Superior temporal gyrus (tissue), 1 donor: Measurements from ENCODE around the gene RIMS3.
"Not testable (repeated sequence)": the region's sequence is repeated elsewhere in the genome, so short reads cannot be mapped to it uniquely, and the experiment has no call there.

Experiments
- DNase-seq: peaks from one replicate; pipeline ENCODE4 v3.0.0-alpha.2; 2016; ENCODE audit errors: extremely low spot score

RIMS3 gene

DNA sequence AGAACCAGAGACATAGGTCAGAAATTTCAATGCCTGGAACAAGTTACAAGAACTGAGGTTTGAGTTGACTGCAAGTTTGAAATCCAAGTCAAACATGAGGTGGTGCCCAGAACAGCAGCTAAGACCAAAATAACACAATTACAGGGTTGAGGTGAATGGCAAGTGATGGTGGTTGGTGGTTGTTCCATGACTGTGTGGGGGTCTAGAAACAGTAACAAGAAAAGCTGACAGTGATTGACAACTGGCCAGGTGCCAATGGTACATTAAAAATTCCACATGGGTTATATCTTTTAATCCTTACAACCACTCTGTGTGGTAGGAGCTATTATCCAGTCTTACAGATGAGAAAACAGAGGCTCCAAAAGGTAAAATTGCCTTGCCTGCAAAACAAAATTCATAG lies 32.0 kb downstream of the RIMS3 start:
- DNase-seq: no peak

DNA sequence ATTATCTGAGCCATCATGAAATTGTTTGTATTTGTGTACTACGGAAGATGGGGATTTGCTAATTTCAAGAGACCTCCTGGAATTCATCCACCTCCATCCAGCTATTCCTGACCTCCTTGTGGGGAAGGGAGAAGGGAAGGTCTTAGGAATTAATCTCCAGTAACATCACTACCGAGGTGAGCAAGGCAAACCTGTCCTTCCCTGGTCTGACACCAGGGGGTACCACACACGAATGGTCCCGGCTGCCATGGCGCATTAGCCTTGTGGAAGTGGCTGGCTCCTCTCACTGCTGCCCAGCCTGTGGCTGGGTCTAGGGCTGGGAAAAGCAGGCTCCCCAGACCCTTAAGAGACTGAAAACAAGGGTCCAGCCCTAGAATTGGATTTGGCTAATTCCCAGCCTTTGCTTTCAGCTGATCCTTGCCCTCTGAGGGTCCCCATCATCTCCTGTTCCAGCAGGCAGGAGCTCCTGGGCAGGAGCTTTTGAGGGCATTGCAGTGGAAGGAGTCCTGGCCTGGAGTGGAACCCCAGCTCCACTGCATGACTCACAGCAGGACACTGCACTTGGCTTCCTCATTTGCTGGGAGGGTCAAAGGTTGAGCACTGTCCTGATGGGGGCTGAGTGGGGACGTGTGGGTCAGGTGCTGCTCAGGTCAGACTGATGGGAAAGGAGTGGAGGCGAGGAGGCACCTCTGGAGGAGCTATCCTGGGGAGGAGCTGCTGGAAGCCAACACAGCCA lies 34.8 kb downstream of the RIMS3 start:
- DNase-seq: no peak

DNA sequence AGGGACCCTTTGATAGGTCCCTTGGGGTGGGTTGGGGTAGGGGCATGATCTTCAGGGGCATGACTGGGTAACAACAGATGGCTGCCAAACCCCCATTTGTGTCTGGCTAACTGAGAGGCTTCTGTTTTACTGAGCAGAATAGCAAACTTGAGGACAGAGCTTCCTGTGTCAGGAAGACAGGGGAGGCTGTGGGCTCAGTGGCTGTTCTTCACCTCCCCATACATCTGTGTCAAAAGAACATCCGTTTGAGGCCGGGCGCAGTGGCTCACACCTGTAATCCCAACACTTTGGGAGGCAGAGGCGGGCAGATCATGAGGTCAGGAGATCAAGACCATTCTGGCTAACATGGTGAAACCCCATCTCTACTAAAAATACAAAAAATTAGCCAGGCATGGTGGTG lies 35.9 kb downstream of the RIMS3 start:
- not testable (repeated sequence) for DNase-seq

DNA sequence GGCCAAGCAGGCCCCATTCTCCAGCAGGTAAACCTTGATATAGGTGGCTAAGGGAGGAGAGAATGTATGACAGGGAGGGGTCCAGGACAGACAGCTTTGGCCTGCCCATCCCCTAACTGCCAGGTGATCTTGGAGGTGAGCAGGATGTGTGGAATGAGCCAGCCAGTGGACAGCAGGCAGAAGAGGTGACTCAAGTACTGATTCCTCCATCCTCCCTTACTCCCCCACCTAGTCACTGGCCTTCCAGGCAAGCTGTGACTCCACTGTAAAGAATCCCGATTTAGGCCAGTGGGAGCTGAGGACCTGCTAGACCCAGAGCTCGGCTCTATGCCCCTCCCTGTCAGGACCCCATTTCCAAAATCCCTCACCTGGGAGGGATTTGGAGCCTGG lies 36.6 kb downstream of the RIMS3 start:
- no peak for DNase-seq

DNA sequence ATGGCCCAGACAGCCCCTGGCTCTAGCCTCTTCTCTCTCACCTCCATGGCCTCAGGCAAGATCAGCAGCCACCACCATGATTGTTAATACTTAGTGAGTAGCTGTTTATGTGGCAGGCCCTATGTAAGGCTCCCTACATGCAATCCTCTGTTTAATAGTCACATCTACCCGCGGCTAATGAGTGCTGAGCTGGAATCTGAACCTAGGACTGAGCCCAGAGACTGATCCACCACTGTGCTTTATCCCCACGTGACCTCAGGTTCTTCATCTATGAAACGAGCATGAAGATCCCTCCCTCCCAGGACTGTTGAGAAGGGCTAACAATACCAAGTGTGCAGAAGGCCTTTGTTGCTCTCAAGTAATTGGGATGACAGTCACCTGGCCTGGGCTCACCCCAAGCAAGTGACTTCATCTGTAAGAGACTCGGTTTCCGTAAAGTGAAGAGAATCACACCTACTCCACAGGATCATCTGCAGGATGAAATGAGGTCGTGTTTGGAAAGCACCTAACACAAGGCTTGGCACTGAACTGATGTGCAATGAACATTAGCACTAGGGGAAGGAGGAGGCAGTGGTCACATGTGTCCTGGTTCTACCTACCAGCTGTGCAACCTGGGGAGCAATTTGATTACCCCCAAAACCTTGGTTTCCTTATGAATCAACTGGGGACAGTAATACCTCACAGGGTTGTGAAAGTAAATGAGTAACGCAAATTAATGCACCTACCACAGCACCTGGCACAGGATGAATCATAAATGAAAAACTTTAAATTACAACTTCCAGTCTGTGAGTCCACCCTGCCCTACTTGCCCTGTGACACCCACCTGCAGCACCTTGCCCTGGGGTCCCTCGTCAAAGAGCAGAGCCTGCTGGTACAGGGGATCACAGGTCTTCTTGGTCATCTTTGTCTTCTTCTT lies 37.2 kb downstream of the RIMS3 start:
- DNase-seq: no peak

DNA sequence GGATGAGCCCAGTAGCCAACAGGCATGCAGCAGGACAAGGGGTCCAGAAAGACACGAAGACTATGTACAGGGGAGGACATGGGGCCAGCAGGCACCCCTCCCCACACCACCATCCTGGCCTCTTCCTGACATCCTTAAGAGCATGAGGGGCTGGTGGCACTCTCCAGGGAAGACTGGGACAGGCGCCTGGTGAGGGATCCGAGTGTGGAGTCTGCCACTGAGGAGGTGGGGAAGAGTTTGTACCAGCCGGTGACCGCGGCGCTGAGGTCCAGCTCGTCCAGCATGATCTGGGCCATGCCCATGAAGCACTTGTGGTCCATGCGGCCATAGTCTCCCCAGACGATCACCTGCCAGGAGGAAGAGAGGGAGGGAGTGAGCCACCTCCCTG lies 39.1 kb downstream of the RIMS3 start:
- no peak for DNase-seq

DNA sequence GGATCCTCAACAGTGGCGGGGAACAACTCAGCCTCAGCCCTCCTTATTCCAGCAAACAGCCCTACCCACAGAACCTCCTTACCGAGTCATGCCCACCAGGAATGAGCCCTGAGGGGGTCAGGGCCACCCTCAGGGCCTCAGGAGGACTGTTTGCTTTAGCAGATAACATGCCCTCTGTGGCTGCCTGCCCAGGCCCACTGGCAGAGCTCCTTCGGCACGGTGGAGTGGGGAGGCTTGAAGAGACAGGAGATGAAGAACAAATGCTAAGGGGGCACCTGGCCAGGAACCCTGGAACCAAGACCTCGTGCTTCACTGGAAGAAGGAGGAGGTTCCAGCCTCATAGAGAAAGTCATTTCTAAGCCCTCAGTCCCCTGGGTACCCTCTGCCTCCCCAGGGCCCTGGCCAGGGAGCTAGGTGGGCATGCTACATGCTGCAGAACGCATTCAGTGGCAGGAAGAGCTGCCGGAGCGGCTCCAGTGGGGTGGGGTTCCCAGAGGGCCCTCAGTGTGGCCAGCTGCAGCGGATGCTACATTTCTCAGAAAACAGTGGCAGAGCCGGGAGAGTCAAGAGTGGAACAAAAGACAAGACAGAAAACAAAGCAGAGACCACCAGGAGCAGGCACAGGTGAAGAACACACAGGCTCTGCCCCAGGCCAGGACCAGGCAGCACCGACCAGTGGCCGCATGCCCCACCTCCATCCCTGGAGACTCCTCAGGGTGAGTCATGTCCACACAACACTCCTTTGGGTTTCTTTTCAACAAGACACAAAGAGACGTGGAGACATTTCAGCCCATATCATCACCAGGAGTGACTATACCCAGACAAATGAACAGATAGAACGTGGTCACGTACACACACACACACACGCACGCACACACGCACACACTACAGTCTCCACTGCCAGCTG lies 39.8 kb downstream of the RIMS3 start:
- DNase-seq: no peak

DNA sequence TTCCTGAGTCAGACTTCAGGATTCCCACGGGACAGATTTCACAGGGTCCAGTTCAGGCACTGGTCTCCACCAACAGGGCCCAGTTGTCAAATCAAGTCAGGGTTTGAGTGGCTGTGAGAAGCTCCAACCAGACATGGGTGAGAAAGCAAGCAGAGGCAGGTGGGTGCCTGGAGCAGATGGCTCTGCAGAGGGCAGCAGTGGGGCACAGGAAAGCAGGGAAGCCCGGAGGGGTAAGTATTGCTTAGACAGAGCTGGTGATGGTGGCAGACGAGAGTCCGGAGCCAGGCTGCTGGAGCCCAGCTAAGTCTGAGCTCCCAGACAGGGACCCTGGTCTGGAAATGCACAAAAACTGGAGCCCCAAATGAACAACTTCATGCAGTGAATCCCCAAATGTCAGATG lies 40.4 kb downstream of the RIMS3 start:
- DNase-seq: no peak

DNA sequence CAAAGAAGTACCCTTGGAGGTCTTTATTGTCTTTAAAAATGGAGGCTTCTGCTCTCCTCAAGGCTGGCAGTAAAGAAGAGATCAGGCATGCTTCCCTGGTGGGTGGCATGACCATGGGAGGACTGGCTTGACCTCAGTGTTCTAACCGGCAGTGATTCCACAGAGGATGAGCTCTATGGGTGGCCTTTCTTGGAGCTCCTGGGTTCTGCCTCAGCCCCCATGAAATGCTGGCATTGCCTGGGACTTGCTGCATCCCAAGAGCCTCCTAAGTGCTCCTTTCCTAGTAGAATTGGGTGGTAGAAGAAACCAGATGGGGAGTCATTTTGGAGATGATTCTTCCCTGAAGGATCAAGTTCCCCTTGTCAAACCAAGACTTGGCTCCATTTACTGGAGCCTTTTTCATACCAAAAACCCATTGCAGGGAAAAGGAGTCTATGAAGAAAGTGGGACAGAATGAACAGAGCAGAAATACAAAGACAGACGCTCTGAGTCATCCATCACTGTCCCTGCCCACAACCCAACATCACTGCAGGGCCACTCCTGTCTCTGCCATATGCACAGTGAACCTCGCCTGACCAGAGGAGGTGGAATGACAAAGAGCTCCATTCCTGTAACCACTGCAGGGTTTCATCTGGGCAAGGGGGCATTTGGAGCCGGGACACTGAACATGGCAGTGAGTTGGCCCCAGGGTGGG lies 42.4 kb downstream of the RIMS3 start:
- peak; percentile 61 for DNase-seq

DNA sequence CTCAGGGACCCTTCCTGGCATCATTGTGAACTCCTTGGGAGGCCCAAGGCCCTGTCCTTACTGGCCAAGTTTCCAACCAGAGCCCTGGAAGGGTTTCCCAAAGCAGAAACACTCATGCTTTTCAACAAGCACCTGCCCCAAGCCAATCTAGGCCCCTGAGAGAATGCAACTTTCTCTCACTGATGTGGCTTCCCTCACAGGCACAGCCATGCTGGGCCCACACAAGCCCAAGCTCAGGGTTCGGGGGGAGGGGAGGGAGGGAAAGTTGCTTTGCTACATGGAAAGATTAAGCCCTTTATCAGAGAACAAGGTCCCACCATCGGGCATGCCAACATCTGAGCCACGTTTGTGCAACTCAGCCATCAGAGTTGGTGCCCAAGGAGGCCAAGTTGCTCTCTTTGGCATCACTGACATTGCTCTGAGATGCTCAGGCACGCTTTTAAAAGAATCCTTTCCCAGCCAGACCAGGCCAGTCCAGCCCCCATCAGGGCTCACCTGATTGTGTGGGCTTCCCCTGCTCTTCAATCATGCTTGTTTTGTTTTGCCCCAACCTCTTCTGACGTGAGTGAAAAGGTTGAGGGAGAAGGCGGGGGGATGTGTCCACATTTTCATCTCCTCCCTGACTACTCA lies 43.5 kb downstream of the RIMS3 start:
- no peak for DNase-seq

DNA sequence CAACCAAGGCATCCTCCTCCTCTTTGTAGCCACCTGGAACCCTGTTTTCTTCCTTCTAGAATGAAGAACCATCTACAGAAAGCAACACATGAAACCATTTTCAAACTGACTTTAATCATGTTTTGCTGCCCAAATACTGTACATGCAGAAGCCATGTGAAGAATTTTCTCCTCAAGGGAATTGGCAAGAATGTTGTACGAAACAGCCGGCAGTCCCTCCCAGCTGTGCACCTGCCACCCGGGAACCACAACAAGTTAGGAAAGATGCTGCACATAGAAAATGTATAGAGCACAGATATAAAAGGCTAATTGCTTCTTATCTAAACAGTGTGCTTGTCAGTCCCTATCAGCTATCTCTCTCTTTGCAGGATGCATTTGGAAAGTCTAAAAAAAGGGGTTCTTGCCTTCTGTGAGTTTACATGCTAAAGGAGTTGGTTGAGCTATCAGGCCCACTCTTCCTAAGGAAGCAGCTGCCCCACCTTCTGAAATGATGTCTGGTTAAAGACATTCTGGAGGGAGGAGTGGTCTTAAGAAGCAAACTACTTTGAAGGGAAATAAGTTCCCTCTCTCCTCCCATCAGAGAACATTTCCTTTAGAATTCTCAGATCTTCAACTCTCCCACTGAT lies 44.8 kb downstream of the RIMS3 start:
- DNase-seq: no peak

DNA sequence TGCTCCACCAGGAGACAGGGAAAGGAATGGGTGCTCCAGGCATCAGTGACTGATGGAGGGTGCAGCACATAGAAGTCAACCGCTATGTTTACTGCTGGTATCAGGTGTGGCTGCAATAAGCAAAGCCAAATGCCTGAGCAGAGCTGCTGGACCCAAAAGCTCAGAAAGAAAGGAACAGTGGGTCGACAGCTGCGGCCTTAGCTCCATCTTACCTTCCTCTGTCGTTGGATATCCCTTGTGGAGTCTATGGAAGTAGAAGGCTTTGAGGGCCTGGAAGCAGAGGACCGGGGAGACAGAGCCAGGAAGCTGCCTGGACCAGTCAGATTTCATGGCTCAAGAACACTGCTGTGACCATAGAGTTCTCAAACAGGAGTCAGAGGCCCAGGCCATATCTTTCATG lies 45.3 kb downstream of the RIMS3 start:
- no peak for DNase-seq

DNA sequence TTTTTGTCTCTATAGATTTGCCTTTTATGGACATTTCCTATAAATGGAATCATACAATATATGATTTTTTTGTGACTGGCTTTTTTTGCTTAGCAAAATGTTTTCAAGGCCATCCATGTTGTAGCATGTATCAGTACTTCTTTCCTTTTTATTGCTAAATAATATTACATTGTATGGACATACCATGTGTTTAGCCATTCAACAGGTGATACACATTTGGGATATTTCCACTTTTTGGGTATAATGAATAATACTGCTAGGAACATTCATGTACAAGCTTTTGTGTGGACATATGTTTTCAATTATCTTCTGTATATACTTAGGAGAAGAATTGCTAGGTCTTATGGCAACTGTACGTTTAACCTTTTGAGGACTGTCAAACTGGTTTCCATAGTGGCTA lies 47.4 kb downstream of the RIMS3 start:
- no peak for DNase-seq

DNA sequence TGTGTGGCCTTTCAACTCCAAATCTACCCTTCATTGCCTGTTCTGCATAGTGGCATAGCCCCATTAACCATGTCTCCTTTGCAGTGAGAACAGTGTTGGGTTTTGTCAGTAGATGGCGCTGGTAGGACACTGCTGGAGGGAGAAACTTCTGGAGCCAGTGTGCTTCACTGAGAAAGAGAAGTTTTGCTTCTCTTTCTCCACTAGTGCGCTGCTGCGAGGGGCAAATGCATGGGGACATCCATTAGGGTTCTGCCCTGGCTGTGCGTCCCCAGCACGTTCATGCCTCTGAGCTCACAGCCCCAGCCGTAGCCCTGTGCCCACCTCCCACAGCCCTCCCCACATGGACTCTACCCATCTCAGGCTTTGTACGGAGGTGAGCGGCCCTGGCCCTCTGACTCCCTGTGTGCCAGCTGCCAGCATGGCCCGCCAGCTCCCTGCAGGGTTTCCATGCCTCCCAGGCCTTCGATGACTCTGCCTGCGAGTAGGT lies 53.1 kb downstream of the RIMS3 start:
- DNase-seq: peak; percentile 91

DNA sequence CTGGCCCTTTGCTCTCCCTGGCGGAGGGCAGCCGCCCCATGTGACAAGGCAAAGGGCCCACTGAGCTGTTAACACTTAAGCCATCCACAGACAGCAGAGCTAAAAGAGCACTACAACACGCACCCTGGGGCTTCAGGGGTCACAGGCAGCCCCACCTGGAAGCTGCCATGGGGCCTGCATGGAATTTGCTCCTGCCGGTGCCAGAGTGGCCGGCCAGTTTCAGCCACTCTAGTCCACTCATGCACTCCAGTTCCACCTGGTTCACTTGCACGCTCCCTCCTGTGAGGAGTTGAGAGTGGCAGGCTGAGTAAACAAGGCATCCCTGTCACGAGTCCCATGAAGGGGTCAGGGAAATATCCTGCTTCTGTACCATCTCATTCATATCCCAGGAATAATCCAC lies 55.3 kb downstream of the RIMS3 start:
- DNase-seq: no peak

DNA sequence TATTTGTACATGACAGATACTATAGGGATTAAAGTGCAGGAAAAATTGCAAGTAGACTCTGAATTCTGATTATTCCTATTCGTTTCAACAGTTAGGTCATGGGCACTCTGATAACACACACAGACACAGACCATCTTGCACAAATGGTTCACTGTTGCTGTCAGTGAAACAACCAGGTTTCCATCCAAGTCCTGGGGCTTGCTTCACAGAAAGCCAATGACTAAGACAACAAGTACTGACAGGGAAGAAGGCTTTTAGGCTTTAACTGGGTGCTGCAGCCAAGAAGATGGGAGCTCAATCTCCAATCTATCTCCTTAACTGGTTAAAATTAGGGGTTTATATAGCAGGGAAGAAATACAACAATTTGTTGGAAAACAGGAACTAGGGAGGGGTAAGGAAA lies 57.6 kb downstream of the RIMS3 start:
- DNase-seq: no peak

DNA sequence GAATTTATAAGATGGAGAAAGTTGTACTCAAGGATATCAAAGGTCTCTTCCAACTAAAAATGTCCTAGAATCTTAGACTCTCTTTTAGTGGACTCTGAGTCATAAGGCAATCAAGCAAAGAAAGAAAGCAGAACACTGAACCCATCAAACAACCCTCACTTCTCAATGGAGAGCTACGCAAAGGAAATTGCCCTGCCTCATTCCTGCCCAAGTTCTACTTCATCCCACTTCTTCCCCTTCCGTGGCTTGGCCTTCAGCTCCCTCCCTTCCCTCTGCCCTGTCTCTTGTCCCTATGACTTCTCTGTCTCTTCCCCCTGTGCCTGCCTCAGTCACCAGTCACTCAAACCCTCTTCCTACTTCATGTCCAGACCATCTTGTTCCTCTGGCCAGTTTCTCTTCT lies 58.5 kb downstream of the RIMS3 start:
- no peak for DNase-seq

DNA sequence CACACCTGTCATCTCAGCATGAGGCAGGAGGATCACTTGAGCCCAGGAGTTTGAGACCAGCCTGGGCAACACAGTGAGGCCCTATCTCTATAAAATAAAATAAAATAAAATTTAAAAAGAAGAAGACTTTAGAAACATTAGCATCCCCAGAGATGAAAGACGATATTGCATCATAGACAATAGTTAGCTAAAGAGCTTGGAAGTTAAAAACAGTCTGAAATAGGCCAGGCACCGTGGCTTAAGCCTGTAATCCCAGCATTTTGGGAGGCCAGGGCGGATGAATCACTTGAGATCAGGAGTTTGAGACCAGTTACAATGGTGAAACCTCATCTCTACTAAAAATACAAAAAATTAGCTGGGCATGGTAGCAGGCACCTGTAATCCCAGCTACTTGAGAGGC lies 59.3 kb downstream of the RIMS3 start:
- DNase-seq: no peak

DNA sequence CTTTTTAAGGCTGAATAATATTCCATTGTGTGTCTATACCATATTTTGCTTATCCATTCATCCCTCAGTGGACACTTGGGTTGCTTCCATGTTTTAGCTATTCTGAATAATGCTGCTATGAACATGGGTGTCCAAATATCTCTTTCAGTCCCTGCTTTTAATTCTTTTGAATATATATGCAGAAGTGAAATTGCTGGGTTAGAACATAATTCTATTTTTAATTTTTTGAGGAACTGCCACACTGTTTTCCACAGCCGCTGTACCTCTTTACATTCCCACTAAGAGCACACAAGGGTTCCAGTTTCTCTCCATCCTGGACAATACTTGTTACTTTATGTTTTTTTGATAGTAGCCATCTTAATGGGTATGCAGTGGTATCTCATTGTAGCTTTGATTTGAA lies 65.6 kb downstream of the RIMS3 start:
- DNase-seq: no peak

DNA sequence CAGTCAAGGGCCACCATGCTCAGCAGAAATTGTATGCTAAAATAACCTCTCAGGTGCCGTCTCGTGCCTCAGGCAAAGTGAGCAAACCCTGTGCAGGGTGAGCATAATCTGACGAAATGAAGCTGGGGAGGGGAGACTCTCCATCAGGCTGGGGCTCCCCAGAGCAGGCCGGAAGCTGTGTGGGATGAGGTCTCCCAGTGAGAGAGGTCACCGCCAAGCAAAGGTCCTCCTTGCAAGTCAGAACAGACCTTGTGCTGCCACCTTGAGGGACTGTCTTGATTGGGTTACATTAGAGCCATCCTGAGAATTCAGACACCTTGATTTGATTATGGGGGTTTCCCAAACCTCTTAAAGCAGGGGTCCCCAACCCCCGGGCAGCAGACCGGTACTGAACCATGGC lies 69.9 kb downstream of the RIMS3 start:
- no peak for DNase-seq

DNA sequence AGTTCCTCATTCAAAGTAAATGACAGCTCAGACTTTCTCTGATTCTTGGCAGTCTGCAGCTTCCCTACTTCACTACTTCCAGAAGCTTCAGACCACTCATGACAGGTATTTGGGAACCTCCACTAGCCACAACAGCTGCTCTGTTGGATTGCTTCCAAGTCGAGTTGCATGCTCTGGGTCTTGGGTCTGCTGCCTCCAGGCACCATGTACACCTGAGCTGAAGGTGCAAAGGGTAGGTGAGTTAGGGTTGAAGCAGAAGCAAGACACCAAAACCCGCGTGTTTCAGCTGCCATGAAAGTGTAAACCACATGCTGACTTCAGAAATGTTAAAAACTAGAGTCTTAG lies 71.3 kb downstream of the RIMS3 start:
- DNase-seq: no peak
